HL-60 (cell line): ENCODE measurements around the gene CNOT6.
"Not testable (repeated sequence)": the region's sequence is repeated elsewhere in the genome, so short reads cannot be mapped to it uniquely, and the experiment has no call there.

Experiments
- DNase-seq, 2 experiments: peaks; one replicate each; pipeline ENCODE4 v3.0.0-alpha.2; 2010 to 2020; ENCODE audit warnings: low read depth in 1 of 2, low spot score in 1 of 2
- H3K27ac ChIP-seq: fragments of 250-450 bp; sonication (Bioruptor Pico); replicated peaks from 2 replicates; pipeline ENCODE4 v1.5.1; 2020; ENCODE audit warnings: mild to moderate bottlenecking, moderate library complexity
- H3K27me3 ChIP-seq: fragments of 250-450 bp; sonication (Bioruptor Pico); 2 replicates; pipeline ENCODE4 v1.5.1; 2021; ENCODE audit warnings: mild to moderate bottlenecking, moderate library complexity; ENCODE audit not compliant: insufficient read depth, poor library complexity, severe bottlenecking
- H3K4me3 ChIP-seq: replicated peaks from 2 replicates; pipeline ENCODE4 v1.5.1; 2011; ENCODE audit warnings: mild to moderate bottlenecking, control low read depth, low read length; ENCODE audit not compliant: insufficient read depth
- CTCF ChIP-seq: IDR thresholded peaks from one replicate; pipeline ENCODE4 v1.5.1; 2011; ENCODE audit warnings: low read length, control low read depth, inconsistent platforms; ENCODE audit not compliant: insufficient read depth
- GABPA ChIP-seq: IDR thresholded peaks from 2 replicates; pipeline ENCODE4 v1.6.1; 2012; ENCODE audit warnings: low read depth
- POLR2AphosphoS5 ChIP-seq: IDR thresholded peaks from 2 replicates; pipeline ENCODE4 v1.6.1; 2012; ENCODE audit warnings: low read depth
- REST ChIP-seq: IDR thresholded peaks from 2 replicates; pipeline ENCODE4 v1.6.1; 2012; ENCODE audit warnings: low read depth; ENCODE audit not compliant: insufficient replicate concordance
- SPI1 ChIP-seq: IDR thresholded peaks from 2 replicates; pipeline ENCODE4 v1.6.1; 2012; ENCODE audit warnings: low read depth, mild to moderate bottlenecking, borderline replicate concordance

The CNOT6 gene

GRCh38 chr5:180463216-180463900 is 30.8 kb upstream of the CNOT6 start:
- TF ChIP-seq POLR2AphosphoS5: no peak
- no peak for TF ChIP-seq GABPA
- TF ChIP-seq SPI1: no peak
- no peak for TF ChIP-seq REST
- no peak for TF ChIP-seq CTCF
- no peak for DNase-seq
- no peak overlapping the region for H3K4me3 ChIP-seq
- no peak overlapping the region for H3K27ac ChIP-seq
- no peaks in the 10 kb centered on the region for H3K27me3 ChIP-seq

GRCh38 chr5:180463916-180464602 is 30.1 kb upstream of the CNOT6 start:
- Histone ChIP-seq H3K4me3 (no peak overlapping the region), H3K27ac (no peak overlapping the region), H3K27me3 (no peaks in the 10 kb centered on the region)
- no peak for TF ChIP-seq SPI1
- DNase-seq: no peak

- H3K27me3 ChIP-seq: no peaks in the 10 kb centered on the region
- H3K4me3 ChIP-seq: no peak overlapping the region
- DNase-seq: no peak
- no peak overlapping the region for H3K27ac ChIP-seq
- no peak for TF ChIP-seq GABPA
- no peak for TF ChIP-seq SPI1
- no peak for TF ChIP-seq CTCF
- TF ChIP-seq REST: no peak
- no peak for TF ChIP-seq POLR2AphosphoS5
Observed at GRCh38 chr5:180464603-180464970, 29.6 kb upstream of the CNOT6 start.

- not testable (repeated sequence) for H3K27me3 ChIP-seq, H3K4me3 ChIP-seq, DNase-seq, H3K27ac ChIP-seq
Observed at GRCh38 chr5:180465052-180465451, 29.1 kb upstream of the CNOT6 start.

- Histone ChIP-seq H3K27me3 (no peaks in the 10 kb centered on the region), H3K4me3 (no peak overlapping the region), H3K27ac (no peak overlapping the region)
- TF ChIP-seq POLR2AphosphoS5: no peak
- TF ChIP-seq CTCF: no peak
- no peak for TF ChIP-seq REST
- TF ChIP-seq SPI1: no peak
- no peak for TF ChIP-seq GABPA
- no peak for DNase-seq
Observed at GRCh38 chr5:180466316-180466715, 27.9 kb upstream of the CNOT6 start.
